Jurkat, Clone E6-1 (cell line): ENCODE results near the gene NGEF.
A peak's percentile ranks its signal among the peaks of the same experiment; 100 is the strongest.

Experiments used
- DNase-seq: peaks from one replicate; pipeline ENCODE4 v3.0.0-alpha.2; 2011; ENCODE audit warnings: low read depth, low spot score
- H3K4me3 ChIP-seq: 2 replicates; pipeline ENCODE4 v1.5.1; 2011; ENCODE audit warnings: mild to moderate bottlenecking, low read length, control low read depth, moderate library complexity

NGEF gene

DNA sequence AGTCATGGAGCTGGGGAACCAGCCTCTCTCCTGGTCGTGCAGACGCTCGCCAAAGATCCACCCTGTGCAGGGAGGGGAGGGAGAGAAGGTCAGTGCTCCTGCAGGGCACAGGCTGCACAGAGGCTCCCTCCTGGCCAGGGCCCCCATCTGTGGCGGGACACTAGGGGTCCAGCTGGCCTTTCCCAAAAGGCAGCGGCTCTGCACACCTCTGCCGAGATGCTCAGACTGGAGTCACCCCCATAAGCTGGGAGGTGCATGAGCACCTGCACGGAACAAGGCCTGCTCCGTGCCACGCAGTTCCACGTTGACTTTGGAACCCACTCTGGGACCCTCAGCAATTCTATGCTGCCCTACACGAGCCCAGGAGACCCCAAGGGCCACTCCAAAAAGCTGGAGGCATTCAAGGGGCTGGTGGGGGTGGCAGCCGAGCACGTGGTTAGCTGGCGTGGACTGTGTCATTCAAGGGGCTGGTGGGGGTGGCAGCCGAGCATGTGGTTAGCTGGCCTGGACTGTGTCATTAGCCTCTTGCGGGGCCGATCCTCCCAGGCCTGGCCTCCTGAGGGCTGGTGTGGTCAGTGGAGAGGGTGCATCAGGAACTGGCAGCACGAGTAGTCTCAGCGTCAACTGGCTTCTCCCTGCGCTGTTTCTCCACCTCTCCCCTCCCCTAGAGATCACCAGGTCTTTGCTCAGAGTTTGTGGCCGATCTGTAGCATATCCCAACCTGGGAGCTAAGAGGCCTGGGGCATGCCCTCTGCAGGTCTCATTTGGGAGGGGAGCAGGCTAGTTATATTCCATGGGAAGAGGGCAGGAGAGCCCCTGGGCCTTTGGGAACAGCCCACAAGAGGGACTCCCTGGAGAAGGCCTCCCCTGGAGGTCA, 133.2 kb downstream of the NGEF start:
- no peak overlapping the region for H3K4me3 ChIP-seq
- no peak for DNase-seq

DNA sequence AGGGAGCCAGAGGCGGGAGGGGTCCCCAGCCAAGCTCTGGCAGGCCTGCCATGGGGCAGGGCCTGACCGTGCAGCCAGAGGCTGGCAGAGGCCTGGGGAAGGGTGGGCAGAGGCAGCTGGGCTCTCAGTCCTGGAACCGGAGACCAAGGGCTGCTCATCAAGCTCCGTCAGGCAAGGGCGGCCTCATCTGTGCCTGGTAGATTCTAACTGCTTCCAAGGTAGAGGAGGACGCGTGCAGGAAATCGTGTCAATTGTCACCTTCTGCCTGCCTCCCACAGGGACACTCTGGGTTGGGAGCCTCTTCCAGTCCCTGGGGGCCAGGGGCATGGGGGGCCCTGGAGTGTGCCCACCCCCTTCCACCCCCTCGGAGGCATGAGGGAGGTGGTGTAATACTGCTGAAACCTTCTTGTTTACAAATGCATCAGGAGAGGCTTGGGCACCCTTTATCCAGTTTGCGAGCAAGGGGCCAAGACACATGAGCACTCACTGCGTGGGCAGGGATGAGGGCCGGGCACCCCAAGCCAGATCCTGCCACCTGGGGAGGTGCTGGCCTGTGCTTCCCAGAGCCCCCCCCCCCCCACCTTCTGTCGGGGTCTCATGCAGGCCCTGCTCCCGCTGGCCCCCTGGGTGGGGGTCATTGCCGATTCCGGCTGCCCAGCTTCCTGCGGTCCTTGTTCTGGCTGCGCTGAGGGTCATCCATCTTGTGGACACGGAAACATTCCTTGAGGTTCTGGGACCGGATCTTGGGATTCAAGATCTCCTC, 134.0 kb downstream of the NGEF start:
- DNase-seq = no peak
- no peak overlapping the region for H3K4me3 ChIP-seq

DNA sequence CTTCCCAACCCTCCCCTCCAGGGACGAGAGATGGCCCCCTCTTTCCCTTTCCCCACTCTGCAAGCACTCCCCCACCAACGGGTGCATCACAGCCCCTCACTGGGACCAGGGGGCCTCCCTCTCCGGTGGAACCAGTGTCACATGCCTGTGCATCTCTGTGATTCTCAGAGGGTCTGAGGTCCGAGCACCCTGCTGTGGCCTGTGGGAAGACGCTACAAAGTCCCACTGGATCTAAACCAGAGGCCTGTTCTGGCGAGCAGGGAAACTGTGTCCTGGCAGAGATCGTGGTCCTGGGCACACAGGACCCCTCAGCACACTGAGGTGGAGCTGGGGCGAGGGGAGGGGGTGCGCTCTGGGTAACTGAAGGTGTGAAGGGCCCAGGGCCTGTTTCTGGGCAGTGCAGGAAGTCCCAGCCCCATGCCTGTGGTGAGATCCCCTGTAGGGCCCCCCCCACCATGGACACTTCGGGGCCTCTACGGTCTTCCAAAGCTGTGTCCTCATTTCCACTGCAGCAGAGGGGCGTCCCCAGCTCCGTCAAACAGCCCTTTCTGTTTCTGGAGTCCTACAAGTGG, 135.0 kb downstream of the NGEF start:
- H3K4me3 ChIP-seq = no peak overlapping the region

DNA sequence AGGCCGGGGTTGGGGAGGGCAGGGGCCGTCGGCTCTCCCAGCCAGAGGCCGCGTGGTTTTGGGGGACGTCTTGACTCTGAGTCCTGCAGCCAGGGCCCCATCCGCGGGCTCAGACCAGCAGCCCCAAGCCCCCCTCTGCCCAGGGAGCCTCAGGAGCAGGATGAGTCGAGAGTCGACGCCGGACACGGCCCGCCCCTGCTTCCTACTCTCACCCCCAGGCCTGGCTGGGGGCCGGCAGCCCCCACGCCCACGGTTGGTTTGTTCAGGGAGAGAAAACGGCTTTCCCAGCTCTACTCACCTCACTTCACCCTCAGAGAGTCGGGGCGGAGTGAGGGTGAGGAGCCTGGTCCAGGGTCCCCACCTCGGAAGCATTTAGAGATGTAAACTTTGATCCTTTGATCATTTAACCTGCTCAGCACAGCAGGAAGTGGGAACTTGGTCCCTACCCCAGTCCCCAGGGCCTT, 136.0 kb downstream of the NGEF start:
- no peak for DNase-seq
- no peak overlapping the region for H3K4me3 ChIP-seq

More for the DNA sequence above, 135.0 kb downstream of the NGEF start:
- no peak for DNase-seq

DNA sequence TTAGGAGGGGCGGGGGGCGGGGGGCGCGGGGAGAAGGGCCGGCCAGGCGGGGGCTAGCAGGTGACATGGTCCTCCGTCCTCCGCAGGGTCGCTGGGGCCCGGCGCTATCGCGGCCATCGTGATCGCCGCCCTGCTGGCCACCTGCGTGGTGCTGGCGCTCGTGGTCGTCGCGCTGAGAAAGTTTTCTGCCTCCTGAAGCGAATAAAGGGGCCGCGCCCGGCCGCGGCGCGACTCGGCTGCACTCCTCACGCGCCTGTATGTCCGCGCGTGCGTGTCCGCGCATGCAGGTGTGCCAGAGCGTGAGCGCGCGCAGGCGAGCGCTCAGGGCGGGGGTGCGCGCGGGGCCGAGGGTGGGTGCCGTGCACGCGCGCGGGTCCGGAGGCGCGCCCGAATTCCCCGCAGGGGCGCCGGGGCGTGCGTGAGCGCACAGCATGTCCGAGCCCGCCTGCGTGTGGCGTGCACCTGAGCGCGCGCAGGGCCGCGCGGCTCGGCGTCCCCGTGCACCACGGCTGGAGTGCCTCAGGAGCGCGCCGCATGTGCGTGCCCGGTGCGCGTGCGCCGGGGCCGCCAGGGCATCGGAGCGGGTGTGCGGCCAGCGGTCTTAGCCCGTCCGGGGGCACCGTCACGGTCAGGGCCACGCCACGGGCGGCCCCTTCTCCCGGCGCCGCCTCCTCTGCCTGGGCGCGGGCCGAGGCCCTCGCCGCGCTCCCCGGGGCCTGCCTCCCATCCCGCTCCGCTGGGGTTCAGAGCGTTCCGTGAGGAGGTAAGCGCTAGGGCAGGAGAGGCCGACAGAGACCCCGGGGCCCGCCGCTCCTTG, 136.7 kb downstream of the NGEF start:
- H3K4me3 ChIP-seq = no peak overlapping the region
- no peak for DNase-seq

DNA sequence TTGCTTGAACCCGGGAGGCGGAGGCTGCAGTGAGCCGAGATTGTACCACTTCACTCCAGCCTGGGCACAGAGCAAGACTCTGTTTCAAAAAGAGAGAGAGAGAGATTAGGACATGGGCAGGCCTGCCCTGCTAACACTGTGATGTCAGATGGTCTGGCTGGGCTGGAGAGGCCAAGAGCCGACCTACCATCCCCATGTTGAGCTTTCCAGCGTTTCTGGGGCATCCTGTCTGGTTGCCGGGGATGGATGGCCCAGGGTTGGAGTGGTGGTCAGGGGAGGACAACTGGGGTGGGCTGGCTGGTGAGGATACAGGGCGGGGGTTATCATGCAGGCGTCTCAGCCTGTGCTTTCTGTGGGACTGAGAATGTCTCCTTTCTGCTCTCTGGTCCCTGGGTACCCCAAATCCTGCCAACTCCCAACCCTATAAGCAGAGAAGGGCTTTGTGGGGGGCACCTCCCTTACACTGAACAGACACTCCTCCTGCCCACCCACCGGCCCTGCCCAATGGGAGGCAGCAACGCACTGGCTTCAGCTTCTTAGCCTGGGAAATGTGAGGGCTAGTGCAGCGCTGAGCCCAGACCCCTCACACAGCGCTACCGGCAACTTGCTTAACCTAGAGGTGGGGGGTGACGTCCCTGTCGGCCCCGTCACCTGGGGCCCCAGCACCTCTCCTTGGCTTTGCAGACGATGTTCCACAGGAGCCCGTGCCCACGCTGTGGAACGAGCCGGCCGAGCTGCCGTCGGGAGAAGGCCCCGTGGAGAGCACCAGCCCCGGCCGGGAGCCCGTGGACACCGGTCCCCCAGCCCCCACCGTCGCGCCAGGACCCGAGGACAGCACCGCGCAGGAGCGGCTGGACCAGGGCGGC, 137.6 kb downstream of the NGEF start:
- H3K4me3 ChIP-seq = no peak overlapping the region
- DNase-seq = no peak

DNA sequence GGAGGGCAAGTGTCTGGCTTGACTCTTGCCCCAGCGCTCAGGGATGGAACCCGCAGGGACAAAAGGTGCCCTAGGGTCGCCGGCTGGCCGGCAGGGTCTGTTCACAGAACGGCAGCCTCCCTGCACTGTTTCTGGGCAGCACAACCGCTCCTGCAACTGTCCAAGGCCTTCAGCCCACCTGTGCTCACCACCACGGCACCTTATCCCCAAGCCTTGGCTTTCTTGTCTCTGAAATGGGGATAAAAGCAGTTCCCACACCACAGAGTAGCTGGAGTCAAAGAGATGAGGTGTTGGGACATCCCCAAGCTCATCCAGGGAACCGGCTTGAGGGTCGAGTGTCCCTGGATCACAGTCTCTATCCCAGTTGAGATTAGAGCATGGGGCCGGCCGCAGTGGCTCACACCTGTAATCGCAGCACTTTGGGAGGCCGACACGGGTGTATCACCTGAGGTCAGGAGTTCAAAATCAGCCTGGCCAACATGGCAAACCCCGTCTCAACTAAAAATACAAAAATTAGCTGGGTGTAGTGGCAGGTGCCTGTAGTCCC, 138.3 kb downstream of the NGEF start:
- DNase-seq = no peak
- H3K4me3 ChIP-seq = no peak overlapping the region

DNA sequence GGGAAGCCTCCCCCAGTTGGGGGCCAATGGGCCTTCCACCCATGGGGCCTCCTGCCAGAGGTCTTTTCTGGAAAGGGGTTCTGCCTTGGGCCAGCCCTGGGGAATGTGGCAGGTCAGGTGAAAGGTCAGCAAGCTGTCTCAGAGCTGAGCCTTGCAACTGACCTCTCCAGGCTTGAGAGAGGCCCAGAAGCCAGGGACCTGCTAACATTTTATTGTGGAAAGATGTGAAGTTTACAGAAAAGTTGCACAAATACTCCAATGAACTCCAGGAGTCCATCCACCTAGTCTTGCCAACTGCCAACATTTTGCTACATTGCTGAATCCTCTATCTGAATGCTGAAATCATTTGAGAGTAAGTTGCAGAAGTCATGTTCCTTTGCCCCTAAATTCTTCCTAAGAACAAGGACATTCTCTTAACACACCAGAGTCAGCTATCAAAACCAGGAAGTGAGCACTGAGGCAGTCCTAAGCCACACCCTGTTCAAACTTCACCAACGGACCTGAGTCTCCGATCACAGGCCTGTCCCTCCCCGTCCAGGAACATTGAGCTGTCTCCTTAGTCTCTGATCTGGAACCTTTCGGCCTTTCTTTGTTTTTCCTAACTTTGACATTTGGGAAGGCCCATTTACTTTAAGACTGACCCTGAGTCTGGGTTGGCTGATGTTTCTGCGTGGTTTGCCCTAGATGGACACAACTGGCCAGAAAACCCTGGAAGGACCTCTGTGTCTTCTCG, 139.0 kb downstream of the NGEF start:
- H3K4me3 ChIP-seq = no peak overlapping the region
- no peak for DNase-seq

DNA sequence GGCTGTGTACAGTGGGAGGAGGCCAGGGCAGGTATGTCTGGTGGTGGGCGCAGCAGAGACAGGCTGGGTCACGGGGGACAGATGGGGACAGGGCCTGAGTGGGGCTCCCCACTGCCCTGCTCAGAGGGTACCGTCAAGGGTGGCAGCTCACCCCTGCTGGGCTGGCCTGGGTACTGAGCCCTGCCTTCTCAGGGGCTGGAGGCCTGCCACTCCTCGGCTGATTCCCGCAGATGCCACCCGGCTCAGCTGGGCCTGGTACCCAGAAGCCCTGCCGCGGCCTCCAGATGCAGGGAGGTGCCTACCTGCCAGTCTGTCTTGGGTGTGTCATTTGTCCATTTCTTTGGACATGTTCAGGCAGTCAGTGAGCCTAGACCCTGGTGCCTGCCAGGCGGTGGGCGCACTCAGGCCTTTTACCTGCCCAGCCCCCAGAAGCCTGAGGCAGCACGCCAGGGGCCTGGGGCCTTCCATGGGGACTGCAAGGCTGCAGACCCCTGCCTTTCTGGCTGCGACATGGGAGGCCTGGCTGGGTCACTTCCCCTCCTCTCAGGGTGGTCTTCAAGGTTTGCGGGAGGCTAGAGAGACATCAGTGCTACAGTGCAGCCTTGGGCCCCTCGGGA, 139.7 kb downstream of the NGEF start:
- H3K4me3 ChIP-seq = no peak overlapping the region
- DNase-seq = no peak

DNA sequence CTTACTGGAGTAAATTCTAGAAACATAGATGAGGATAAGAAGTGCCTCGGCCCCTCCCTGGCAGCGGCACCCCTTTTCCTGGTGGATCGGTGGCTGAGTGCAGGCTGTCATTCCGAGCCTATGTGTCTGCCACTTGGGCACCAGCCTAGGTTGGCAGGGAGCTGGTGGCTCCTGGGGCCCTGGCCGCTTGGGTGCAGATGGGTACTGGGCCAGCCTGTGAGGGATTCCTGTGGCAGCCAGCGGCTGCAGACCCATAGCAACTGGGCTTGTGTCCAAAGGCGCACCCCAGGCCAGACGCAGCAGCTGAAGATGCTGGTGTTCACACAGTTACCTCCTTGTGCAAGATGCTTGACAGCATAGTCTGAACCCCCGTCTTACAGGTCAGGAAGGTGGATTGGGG, 140.2 kb downstream of the NGEF start:
- H3K4me3 ChIP-seq = no peak overlapping the region
- no peak for DNase-seq

DNA sequence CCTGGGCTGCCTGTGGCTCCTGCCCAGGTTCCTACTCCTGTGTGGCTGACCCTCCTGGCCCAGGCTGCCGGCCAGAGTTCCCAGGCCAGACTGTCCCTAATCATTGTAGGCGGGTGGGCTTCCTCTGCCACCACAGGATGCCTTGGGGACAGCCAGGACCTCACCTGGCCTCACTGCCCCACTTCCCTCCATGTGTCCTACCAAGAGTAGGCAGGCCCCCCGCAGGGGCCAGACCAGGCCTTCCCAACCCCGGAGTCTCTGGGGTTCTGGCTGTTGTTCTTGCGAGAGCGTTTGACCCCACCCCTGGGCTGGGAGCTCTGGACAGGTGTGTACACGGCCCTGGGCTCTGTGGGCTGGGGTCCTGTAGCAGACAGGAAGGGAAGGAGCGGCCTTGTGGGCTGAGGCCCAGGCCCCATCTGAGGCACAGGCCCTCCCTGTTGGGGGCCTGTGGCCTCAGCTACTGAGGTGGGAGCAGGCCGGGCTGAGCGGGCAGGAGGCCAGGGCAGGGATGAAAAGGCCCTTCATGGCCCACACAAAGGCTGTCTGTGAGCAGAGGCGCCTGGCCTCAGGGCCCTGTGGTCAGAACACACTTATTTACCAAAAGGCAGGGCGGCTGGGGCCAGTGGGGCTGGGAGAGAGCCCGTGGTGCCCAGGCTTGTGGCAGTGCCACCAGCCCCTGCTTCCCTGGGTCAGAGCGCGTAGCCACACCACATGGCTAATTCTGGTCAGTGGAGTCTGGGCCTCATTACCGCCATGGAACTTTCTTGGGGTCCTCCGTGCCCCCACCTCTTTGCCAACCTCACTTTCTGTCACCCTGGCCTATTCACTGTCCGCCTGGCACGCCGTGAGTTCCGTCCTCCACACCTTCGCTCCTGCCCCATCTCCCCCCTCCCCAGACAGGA, 141.0 kb downstream of the NGEF start:
- no peak overlapping the region for H3K4me3 ChIP-seq
- no peak for DNase-seq

DNA sequence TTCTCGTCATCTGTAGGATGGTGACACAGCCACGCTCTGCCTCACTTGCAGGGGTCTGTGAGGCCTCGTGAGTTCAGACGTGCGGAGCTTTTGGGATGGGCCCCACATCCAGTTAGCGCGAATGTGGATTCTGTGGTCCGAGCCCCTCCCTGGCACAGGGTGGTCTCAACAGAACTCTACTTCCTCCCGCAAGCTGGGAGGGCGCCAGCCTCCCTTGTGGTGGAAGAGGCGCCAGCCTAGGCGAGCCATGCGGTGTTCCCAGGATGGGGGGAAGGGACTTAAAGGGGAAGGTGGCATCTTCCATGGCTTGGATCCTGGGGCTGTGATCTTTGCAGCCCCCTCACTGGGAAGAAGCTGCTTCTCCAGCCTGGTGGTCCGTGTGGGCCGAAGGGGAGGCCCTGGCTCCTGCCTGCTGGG, 141.6 kb downstream of the NGEF start:
- H3K4me3 ChIP-seq = no peak overlapping the region
- DNase-seq = peak; percentile 33

DNA sequence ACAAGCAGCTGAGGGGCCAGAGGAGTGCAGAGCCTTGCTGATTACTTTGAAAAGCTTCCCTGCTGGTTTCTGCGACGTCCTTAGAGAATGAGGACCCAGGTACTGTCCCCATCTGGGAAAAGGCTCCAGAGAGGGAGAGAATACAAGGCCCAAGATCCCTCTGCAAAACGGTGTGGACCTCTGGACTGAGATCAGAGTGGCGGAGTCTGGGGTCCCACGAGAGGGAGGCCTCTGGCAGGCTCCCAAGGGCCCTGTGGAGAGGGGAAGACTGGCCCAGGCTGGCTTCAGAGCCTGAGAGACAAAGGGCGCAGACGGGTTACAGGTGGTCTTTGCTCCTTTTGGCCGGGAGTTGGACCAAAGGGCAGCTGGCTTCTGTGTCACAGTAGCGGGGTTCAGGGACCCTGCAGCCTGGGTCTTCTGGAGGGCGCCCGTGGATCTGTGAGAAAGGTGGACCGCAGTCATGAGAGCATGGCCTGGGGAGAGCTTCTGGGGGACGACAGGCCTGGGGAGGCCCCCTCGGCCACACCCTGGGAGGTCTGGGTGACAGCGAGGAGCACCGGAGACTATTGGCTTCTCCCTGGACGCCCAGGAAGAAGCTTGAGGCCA, 142.2 kb downstream of the NGEF start:
- DNase-seq = no peak
- no peak overlapping the region for H3K4me3 ChIP-seq

DNA sequence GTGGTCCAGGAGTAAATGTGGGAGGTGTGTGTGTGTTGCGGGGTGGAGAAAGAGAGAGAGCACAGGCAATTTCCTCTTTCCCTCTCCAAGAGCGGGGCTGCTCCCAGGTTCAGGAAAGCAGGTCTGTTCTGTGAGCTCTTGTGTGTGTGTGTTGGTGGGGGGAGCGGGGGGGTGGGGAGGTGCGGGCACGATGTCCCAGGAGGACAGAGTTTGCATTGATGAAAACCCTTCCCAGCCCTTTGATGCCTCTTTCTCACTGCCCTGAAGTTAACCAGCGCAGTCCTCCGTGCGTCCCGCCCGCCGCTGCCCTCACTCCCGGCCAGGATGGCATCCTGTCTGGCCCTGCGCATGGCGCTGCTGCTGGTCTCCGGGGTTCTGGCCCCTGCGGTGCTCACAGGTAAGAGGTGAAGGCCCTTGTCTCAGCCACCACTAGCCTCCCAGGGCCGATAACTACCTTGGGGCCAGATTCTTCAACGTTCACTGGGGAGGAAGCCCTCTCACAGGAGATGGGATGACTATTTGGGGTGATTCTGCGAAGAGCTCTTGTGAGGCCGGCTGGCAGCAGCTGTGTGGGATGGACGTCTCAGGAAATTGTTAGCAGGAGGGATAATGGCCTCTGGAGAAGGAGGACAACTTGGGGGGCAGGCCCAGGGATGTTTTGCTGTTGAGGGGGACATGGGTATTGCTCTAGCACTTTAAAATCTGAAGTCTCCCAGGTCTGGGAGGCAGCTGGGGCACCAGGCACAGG, 142.9 kb downstream of the NGEF start, which contains the start of gene SNORC:
Gene SNORC (plus strand): TSS at position 247 of the 748 bp plus-strand sequence. CDS start 78 bp downstream, at position 325.
- H3K4me3 ChIP-seq = no peak within 1 kb of the TSS
- no peak for DNase-seq
